ENCODE results near the gene NCOA3. TPM values are rescaled to one million over a fixed set of nuclear protein-coding genes. Genes with fewer than 3 reads are reported as not detected.
"Not testable (repeated sequence)": the region's sequence is repeated elsewhere in the genome, so short reads cannot be mapped to it uniquely, and the experiment has no call there.

Gene NCOA3
- total RNA-seq, 1 donor from 2014 or later: 49.3 TPM

DNA sequence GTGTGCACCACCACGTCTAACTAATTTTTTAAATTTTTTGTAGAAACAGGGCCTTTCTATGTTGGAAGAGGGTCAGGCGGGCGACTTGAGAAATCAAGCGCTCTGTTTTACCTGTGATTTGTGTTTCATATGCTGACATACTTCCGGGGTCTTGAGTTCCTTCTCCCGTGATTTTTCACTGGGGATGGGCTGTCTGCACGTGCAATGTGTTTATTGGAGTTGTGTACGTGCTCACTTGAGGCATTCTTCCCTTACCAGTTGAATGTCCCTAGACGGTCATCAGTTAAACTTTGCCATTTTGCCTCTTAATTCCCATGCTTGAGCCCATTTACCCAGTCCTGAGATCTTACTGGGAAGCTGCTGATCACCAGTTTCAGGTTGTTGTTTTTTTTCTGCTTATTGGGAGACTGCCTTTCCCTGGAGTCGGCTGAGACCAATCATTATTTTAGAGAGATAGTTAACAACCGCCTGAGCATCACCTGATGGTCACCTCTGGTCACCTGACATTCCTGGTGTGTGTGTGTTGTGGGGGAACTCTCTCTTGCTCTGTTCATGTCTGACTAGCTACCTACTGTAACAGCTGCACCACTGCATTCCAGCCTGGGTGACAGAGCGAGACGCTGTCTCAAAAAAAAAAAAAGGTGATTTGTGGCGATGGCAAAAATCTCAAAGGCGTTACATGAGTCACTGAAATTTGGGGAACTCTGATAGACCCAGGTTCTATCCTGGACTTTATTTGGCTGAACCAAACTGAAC is 34.8 kb upstream of the NCOA3 start:
- no peak for DNase-seq (ENCODE audit: low spot score)
- ATAC-seq: no peak
- intact Hi-C loops (cut with DNase I): no loop called here

DNA sequence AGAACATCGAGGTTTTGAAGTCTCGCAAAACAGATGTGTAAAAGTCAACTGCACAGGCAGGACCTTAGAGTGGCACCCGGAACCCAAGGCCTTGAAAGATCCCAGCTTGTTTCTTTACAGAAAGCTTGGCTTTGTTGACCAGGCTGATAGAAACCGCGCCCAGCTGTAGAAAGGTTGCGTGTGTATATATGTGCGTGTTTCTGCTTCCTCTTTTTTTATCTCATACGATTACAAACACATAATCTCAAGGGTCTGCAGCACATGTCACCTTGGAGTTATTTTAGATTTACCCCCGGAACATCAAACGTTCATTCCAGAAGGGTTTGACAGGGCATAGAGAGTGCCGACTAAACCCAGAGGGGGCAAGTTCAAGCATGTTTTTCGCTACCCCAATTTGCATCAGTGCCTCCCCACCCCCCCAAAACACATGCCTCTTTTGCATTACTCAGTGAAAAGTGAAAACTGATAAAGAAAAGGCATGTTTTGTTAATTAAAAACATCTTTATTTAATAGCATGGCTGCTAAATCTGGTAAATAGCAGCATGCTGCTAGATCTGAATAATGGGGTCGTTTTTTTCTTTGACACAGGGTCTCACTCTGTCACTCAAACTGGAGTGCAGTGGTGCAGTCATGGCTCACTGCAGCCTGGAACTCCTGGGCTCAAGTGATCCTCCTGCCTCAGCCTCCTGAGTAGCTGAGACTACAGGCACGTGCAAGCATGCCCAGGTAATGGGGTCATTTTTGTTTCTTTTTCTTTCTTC is 33.2 kb upstream of the NCOA3 start:
- intact Hi-C loops (cut with DNase I): no loop called here
- no peak for DNase-seq (ENCODE audit: low spot score)
- no peak for ATAC-seq

DNA sequence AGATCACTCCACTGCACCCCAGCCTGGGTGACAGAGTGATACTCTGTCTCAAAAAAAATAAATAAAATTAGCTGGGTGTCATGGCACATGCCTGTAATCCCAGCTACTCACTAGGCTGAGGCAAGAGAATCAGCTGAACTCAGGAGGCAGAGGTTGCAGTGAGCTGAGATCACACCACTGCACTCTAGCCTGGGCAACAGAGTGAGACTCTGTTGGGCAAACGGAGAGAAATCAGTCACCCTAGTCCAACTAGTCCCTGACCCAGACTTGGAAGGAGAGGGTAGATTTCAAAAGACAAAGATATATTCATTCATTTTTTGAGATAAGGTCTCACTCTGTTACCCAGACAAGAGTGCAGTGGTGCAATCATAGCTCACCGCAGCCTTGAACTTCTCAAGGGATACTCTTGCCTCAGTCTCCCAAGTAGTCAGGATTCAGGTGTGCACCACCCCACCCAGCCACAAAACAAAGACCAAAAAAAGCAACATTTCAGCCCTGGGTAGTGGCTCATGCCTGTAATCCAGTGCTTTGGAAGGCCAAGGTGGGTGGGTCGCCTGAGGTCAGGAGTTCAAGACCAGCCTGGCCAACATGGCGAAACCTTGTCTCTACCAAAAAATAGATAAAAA is 26.2 kb upstream of the NCOA3 start:
- ATAC-seq: no peak
- DNase-seq (ENCODE audit: low spot score): no peak
- intact Hi-C loops (cut with DNase I): no loop called here

DNA sequence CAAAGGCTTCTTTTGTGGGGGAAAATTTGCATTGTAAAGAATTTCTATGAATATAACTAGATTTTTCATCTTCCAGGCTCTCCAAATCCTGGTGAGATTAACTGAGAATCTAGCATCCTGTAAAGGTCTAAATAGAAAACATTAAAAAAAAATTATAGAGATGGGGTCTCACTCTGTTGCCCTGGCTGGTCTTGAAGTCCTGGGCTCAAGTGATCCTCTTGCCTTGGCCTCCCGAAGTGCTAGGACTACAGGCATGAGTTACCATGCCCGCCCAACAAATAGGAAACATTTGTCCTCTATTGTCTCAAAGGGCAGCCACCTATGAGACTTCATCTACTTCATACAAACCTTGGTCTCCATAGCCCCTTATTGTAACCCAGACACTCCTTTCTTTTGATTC is 25.2 kb upstream of the NCOA3 start:
- intact Hi-C loops (cut with DNase I): no loop called here
- DNase-seq (ENCODE audit: low spot score) (no peak), ATAC-seq (no peak)

DNA sequence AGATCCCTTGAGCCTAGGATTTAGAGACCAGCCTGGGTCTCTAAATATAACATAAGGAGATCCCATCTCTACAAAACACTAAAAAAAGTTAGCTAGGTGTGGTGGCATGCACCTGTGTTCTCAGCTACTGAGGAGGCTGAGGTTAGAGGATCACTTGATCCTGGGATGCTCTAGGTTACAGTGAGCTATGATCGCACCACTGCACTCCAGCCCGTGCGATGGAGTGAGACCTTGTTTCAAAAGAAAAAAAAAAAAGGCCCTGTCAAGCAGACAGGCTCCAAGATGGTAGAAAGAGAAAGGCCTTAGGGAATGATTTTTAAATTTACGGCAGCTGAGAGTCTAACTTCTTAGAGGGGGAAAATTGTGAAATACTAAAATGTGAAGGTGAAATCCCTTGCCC is 22.6 kb upstream of the NCOA3 start:
- DNase-seq (ENCODE audit: low spot score) (no peak), ATAC-seq (no peak)
- intact Hi-C loops (cut with DNase I): no loop called here

DNA sequence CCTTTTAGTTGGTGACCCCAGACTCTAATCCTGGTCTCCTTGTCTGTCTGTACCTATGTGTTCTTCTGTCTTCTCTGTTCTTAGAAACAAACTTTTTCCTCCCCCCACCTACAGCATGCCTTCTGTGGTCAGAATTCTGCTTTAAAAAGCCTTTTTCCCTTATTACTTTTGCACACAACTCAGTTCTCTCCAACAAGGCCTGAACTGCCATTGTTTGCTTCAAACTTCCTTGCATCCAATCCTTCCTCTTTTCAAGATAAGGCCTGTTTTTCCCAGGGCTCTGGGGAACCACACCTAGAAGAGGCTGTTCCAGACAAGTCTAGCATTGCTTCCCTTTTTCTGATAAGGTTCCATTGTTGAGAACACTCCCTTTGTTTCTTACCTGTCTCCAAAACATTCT is 22.2 kb upstream of the NCOA3 start:
- intact Hi-C loops (cut with DNase I): no loop called here
- no peak for DNase-seq (ENCODE audit: low spot score)
- ATAC-seq: no peak

DNA sequence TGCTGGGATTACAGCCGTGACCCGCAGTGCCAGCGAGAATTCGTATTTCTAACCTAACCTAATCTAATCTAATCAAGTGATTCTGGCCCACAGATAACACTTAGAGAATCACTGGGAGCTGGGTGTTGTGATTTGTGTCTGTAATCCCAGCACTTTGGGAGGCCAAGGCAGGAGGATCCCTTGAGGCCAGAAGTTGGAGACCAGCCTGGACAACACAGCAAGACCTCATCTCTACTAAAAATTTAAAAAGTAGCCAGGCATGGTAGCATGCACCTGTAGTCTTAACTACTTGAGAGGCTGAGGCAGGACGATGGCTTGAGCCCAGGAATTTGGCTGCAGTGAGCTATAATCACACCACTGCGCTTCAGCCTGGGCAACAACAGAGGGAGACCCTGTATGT is 21.4 kb upstream of the NCOA3 start:
- DNase-seq (ENCODE audit: low spot score): no peak

DNA sequence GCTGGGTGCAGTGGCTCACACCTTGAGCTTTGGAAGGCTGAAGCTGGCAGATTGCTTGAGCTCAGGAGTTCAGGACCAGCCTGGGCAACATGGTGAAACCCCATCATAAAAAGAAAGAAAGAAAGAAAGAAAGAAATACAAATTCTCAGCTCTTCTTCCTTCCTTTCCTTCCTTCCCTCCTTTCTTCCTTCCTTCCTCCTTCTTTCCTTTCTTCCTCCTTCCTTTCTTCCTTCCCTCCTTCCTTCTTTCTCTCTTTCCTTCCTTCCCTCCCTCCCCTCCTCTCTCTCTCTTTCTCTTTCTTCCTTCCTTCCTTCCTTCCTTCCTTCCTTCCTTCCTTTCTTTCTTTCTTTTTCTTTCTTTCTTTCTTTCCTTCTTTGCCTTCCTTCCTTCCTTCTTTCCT is 21.0 kb upstream of the NCOA3 start:
- DNase-seq (ENCODE audit: low spot score) (no peak), ATAC-seq (no peak)
- intact Hi-C loops (cut with DNase I): loop anchor here (5.0 kb wide), 1 partner anchor 1132 kb away; no protein-coding TSS in a partner anchor

More for the DNA sequence above, 21.4 kb upstream of the NCOA3 start:
- ATAC-seq: no peak
- intact Hi-C loops (cut with DNase I): loop anchor here (5.0 kb wide), 1 partner anchor 1132 kb away; no protein-coding TSS in a partner anchor

DNA sequence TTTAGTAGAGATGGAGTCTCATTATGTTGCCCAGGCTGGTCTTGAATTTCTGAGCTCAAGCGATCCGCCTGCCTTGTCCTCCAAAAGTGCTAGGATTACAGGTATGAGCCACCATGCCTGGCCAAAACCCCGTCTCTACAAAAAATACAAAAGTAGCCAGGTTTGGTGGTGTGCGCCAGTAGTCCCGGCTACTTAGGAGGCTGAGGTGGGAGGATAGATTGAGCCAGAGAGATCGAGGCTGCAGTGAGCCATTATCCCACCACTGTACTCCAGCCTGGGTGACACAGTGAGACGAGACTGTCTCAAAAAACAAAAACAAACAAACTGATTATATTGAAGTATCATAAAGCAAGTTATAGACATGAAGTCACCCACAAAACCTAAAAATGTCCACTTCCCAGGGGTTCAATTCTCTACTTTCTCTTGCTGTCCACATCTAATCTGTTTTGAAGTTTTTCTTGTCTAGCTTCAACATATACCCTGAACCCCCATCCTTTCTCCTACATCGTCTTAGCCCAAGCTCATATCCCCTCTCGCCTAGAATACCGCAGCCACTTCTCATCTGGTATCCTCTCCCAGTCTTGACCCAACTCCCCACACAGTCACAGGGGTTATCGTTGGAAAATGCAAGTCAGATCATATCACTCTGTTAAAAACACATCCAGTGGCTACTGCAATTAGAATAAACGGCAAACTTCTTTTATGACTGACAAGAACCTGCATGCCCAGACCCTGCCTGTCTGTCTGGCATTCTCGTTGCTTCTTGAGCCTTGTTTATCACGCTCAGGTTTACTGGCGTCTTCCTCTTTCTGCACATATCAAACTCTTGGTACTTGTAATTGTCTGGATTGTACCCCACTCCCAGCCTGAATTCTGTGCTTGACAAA is 20.1 kb upstream of the NCOA3 start:
- ATAC-seq (no peak), DNase-seq (ENCODE audit: low spot score) (no peak)
- intact Hi-C loops (cut with DNase I): loop anchor here (5.0 kb wide), 1 partner anchor 1131 kb away; no protein-coding TSS in a partner anchor

DNA sequence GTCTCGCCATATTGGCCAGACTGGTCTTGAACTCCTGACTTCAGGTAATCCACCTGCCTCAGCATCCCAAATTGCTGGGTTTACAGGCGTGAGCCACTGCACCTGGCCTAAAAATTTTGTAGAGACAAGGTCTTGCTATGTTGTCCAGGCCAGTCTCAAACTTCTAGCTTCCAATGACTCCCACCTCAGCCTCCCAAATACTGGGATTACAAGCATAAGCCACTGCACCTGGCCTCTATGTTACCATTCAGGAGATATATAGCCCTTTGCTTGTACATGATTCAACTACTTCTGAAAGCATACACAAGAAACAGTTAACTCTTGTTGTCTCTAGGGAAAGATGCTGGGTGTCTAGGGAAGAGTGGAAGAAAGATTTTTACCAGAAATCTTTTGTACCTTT is 19.0 kb upstream of the NCOA3 start:
- ATAC-seq (no peak), DNase-seq (ENCODE audit: low spot score) (no peak)

DNA sequence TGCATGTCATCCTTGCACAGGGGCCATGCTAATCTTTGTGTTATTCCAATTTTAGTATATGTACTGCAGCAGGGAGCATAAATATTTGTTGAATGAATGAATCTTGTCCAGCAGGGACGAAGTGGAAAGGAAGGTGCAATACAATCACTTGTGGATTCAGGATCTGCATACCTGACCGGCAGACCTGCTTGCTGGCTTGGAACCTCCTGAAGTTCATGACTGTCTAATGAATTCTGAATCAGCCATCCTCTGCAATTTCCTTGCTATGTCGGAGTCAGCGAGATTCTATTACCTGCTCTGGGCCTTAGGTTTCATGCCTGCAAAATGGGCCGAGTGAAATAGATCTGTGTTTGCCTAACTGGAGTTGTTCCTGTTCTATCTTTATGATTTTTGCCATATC is 17.4 kb upstream of the NCOA3 start:
- DNase-seq (ENCODE audit: low spot score): no peak
- intact Hi-C loops (cut with DNase I): loop anchor here (5.0 kb wide), 1 partner anchor 1128 kb away; no protein-coding TSS in a partner anchor
- ATAC-seq: no peak

More for the DNA sequence above, 19.0 kb upstream of the NCOA3 start:
- intact Hi-C loops (cut with DNase I): loop anchor here (5.0 kb wide), 1 partner anchor 1130 kb away; no protein-coding TSS in a partner anchor

DNA sequence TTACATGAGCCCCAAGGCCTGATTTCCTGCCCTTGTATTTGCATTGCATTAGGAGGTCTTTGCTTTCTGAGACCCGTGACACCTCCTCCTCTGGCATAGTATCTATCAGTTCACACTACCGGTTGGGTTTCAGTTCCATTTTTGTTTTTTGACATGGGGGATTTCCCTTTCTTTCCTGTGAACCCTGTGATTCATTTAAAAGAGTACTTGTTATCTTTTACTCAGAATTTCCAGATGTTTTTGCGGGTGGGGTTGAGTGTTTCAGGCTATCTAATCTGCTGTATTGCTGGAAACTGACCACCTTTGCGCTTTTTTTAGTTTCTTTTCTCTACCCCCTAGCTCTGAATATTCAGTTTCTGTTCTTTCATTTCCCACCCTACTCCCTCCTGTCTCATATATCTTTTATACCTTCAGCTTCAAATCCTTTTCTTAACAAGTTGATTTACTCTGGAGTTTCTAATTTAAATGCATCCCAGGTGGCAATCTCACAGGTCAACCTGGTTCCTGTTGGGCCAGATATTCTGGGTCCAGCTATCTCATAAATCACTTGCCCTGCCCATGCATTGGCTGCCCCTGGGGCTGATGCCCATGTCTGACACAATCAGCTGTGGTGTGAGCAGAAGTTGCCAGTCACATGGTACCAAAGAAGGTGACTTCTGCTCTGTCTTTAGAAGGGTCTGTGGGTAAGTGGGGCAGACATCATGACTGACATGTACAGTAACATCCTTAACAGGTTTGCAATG is 14.3 kb upstream of the NCOA3 start:
- intact Hi-C loops (cut with DNase I): no loop called here
- ATAC-seq: no peak
- DNase-seq (ENCODE audit: low spot score): peak; percentile 36

DNA sequence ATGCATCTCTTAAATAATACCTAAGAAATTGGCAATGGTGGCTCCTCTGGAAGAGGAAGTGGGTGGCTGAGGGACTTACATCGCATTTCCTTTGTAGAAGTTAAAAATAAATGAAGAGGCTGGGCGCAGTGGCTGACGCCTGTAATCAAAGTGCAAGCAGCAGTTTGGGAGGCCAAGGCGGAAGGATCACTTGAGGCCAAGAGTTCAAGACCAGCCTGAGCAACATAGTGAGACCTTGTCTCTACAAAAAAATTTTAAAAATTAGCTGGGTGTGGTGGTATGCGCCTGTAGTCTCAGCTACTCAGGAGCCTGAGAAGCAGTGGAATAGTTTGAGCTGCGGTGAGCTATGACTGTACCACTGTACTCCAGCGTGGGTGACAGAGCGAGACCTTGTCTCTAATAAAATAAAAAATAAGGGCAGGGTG is 12.2 kb upstream of the NCOA3 start:
- no peak for ATAC-seq
- intact Hi-C loops (cut with DNase I): no loop called here
- peak; percentile 57 for DNase-seq (ENCODE audit: low spot score)

DNA sequence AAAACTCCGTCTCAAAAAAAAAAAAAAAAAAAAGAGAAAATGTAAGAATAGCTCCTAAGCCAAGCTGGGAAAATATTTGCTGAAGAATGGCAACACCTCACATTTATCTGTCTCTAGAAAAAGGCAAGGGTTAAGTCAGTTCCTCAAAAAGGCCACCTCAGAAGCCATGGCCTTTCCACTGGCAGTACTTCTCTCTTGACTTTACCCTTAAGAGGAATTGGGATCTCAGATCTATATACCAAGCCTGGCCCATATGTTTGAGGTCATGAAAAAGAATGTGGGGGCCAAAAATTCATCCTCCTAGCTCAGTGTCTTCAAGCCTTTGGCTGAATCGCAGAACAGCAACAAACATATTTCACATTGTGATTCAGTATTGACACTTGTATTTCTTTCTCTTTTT is 10.9 kb upstream of the NCOA3 start:
- DNase-seq (ENCODE audit: low spot score) (peak; percentile 6), ATAC-seq (no peak)
- intact Hi-C loops (cut with DNase I): no loop called here

DNA sequence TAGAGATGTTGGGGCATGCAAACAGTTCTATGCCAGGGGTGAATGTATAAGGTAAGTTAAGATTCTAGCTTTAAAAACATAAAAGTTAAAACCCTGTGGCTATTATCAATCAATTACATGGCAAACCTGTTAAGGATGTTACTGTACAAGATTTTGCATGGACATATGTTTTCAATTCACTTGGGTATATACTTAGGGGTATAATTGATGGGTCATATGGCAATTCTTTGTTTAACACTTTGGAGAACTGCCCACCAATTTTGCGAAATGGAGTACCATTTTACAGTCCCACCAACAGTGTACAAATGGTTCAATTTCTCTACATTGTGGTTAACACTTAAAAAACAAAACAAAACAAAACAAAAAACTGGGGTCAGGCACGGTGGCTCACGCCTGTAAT is 9.4 kb upstream of the NCOA3 start:
- intact Hi-C loops (cut with DNase I): no loop called here
- ATAC-seq (no peak), DNase-seq (ENCODE audit: low spot score) (no peak)

DNA sequence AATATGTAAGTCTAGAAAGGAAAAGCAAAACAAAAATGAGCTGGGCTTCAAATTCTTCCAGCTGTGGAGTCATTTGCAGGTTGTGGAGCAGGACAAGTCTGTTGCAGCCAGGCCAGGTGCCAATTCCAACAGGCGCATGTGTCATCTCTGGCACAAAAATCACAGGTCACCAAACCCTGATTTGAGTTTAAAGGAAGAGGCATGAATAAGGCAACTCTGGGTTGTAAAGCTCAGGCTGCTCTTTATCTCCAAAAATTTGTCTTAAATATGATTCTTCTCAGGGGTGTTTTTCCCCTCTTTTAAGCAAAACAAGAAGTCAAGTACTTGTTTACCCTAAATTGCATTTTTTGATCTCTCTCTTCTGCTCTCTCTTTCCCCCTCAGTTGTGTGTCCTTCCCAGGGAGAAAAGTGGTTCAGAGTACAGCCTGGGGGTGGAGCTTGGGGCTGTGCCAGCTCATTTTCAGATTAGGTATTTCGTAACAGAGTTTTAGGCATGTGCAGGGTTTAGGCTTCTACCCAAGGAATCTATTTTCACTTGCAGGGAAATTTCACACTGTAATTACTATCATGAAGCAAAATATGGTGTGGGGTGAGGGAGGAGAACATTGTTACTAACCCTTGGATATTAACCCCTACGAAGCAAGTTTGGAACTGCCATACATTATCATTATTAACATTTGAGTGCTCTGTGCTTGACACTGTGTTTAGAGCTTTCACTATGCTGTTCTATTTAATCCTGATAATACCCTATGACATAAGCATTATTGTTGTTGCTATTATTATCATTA is 8.3 kb upstream of the NCOA3 start:
- intact Hi-C loops (cut with DNase I): no loop called here
- peak; percentile 91 for DNase-seq (ENCODE audit: low spot score)
- ATAC-seq: peak; percentile 98

DNA sequence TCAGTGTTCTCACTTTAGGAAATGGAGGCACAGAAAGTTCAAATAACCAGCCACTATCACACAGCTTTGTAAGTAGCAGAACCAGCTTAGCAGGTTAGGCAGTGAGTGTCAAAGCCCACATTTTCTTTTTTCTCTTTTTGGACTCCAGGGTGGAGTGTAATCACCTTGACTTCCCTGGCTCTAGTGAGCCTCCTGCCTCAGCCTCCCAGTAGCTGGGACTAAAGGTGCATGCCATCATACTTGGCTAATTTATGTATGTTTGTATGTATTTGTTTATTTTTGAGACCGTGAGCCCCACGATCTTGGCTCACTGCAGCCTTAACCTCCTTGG is 7.8 kb upstream of the NCOA3 start:
- ATAC-seq (no peak), DNase-seq (ENCODE audit: low spot score) (no peak)
- intact Hi-C loops (cut with DNase I): no loop called here

DNA sequence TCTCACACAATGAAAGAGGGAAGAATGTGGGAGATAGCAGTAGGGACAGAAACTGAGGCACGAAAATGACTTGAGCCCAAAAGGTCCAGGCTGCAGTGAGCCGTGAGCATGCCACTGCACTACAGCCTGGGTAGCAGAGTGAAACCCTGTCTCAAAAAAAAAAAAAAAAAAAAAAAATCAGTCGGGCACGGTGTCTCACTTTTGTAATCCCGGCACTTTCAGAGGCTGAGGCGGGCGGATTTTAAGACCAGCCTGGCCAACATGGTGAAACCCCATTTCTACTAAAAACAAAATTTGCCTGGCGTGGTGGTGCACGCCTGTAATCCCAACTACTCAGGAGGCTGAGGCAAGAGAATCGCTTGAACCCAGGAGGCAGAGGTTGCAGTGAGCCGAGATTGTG is 7.1 kb upstream of the NCOA3 start:
- ATAC-seq; DNase-seq (ENCODE audit: low spot score); intact Hi-C loops (cut with DNase I): not testable (repeated sequence)
